ENCODE data around the gene THBS3. TPM values are rescaled to one million over a fixed set of nuclear protein-coding genes. Genes with fewer than 3 reads are reported as not detected.
A peak's percentile ranks its signal among the peaks of the same experiment; 100 is the strongest.
"Not testable (repeated sequence)": the region's sequence is repeated elsewhere in the genome, so short reads cannot be mapped to it uniquely, and the experiment has no call there.

The THBS3 gene
- total RNA-seq, 1 experiment from 2014 or later: 75.4 TPM

GRCh38 chr1:155168456-155169210 is 39.1 kb downstream of the THBS3 start:
- in situ Hi-C loops (cut with HindIII; ENCODE audit: low sequenced_read_pairs): no loop called here
- no peak for DNase-seq (ENCODE audit: low spot score)

- DNase-seq (ENCODE audit: low spot score); in situ Hi-C loops (cut with HindIII; ENCODE audit: low sequenced_read_pairs): not testable (repeated sequence)
Measured at GRCh38 chr1:155168105-155168445, 39.6 kb downstream of the THBS3 start.

DNA sequence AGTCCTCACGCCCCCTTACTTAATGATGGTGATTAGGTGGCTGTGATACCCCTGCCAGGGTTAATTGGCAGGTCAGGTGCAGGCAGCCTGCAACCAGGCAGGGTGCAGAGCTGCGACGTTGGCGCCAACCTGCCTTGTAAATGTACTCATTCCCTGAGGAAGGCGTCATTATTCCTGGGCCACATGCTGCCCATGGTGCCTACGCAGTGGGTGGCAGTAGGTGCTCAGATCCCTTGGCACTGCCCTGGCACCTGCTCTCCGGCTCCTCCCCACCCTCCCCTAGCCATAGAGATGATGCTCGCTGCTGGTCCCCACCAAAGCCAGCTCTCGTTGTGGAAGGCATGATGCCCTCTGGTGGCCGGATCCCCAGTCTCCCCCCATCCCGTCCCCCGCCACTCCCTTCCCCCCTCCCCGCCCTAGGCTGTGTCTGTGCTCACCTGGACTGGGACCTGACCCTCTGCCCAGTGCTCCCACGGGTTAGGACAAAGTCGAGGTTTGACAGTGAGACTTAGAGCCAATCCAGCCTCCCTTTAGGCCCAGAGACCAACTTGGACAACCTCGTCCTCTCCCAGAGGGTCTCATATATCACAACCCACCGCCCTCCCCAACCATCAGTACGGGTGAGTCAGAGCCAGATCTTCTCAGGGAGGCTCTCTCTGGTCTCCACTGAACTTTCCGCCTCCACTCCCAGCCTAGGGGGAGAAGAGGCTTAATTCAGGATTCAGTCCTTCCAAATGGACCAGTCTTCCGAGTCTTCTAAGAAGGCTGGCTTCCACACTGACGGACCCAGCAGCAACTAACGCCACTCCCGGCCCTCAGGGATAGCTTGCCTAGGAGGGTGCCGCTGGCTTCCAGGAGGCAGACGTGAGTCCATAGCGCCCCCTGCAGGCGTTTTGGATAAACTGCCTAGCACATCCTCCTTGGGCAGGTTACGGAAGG is 40.3 kb downstream of the THBS3 start:
- peak; percentile 92 for DNase-seq (ENCODE audit: low spot score)
- in situ Hi-C loops (cut with HindIII; ENCODE audit: low sequenced_read_pairs): no loop called here

- in situ Hi-C loops (cut with HindIII; ENCODE audit: low sequenced_read_pairs): no loop called here
- no peak for DNase-seq (ENCODE audit: low spot score)
Measured at GRCh38 chr1:155166471-155167165, 41.1 kb downstream of the THBS3 start.

- in situ Hi-C loops (cut with HindIII; ENCODE audit: low sequenced_read_pairs): no loop called here
Measured at GRCh38 chr1:155166051-155166470, 41.6 kb downstream of the THBS3 start.

DNA sequence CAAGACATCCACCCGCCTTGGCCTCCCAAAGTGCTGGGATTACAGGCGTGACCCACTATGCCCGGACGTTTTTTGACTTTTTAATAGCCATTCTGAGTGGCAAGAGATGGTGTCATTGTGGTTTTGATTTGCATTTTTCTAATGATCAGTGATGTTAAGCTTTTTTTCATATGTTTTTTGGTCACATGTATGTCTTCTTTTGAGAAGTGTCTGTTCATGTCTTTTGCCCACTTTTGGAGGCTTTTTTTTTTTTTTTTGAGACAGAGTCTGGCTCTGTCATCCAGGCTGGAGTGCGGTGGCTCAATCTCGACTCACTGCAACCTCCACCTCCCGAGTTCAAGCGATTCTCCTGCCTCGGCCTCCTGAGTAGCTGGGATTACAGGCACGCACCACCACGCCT is 43.1 kb downstream of the THBS3 start:
- DNase-seq (ENCODE audit: low spot score); in situ Hi-C loops (cut with HindIII; ENCODE audit: low sequenced_read_pairs): not testable (repeated sequence)

More at GRCh38 chr1:155166051-155166470, 41.6 kb downstream of the THBS3 start:
- DNase-seq (ENCODE audit: low spot score): no peak

DNA sequence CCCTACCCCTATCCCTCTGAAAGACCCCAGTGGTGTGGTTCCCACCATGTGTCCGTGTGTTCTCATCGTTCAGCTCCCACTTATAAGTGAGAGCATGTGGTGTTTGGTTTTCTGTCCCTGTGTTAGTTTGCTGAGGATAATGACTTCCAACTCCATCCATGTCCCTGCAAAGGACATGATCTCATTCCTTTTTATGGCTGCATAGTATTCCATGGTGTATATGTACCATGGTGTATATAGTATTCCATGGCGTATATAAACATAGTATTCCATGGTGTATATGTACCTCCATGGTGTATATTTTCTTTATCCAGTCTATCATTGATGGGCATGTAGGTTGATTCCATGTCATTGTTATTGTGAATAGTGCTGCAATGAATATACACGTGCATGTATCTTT is 43.9 kb downstream of the THBS3 start:
- in situ Hi-C loops (cut with HindIII; ENCODE audit: low sequenced_read_pairs); DNase-seq (ENCODE audit: low spot score): not testable (repeated sequence)

DNA sequence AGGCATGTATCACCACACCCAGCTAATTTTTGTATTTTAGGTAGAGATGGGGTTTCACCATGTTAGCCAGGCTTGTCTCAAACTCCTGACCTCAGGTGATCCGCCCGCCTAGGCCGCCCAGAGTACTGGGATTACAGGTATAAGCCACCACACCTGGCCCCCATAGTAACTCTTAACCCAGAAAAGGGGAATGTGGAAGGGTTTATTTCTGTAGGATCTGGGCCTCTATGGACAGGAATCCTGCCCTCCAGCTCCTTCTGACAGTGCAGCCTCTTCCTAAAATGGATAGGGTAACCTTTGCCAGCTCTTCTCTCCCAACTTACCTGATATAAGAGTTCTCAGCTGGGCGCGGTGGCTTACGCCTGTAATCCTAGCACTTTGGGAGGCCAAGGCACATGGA is 45.1 kb downstream of the THBS3 start:
- in situ Hi-C loops (cut with HindIII; ENCODE audit: low sequenced_read_pairs); DNase-seq (ENCODE audit: low spot score): not testable (repeated sequence)

GRCh38 chr1:155160128-155160527 is 47.6 kb downstream of the THBS3 start:
- in situ Hi-C loops (cut with HindIII; ENCODE audit: low sequenced_read_pairs): no loop called here
- no peak for DNase-seq (ENCODE audit: low spot score)

DNA sequence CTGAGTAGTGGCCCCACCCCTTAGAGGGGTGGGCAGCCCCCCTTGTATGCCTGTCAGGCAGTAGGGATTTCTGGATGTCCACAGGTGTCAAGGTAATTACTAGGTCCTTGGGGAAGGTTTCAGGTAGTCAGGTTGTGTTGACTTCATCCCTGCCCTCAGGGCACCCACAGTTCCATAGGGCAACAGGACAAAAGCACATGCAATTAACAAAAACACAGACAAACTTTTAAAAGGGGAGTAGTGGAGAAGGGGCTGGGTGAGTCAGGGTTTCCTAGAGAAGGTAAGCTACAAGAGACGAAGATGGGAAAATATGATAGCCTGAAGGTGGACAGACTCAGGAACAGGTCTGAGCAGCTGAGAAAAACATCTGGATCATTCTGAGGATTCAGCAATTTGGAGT is 48.7 kb downstream of the THBS3 start:
- in situ Hi-C loops (cut with HindIII; ENCODE audit: low sequenced_read_pairs): no loop called here
- no peak for DNase-seq (ENCODE audit: low spot score)

DNA sequence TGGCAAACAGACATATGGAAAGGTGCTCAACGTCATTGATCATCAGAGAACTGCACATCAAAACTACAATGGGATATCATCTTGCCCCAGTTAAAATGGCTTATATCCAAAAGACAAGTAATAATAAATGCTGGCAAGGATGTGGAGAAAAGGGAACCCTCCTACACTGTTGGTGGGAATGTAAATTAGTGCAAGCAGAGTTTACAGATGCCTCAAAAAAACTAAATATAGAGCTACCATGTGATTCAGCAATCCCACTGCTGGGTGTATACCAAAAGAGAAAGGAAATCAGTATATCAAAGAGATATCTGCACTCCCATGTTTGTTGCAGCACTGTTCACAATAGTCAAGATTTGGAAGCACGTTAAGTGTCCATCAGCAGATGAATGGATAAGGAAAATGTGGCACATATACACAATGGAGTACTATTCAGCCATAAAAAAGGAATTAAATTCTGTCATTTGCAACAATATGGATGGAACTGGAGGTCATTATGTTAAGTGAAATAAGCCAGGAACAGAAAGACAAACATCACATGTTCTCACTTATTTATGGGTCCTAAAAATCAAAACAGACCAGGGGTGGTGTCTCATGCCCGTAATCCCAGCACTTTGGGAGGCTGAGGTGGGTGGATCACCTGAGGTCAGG is 51.6 kb downstream of the THBS3 start:
- in situ Hi-C loops (cut with HindIII; ENCODE audit: low sequenced_read_pairs); DNase-seq (ENCODE audit: low spot score): not testable (repeated sequence)

Other genes starting within 250 kb of the THBS3 start
- 16.9 and 24.2 TPM in 2 replicates for gene PYGO2, start 246.1 kb downstream of the THBS3 start, total RNA-seq (2014; rRNA removed; shearing (Covaris generic))
- 204 and 265 TPM in 2 replicates for gene SHC1, start 237.2 kb downstream of the THBS3 start, total RNA-seq (2014; rRNA removed; shearing (Covaris generic))
- 187 and 192 TPM in 2 replicates for gene CKS1B, start 233.2 kb downstream of the THBS3 start, total RNA-seq (2014; rRNA removed; shearing (Covaris generic))
- 39.9 and 49.4 TPM in 2 replicates for gene FLAD1, start 224.6 kb downstream of the THBS3 start, total RNA-seq (2014; rRNA removed; shearing (Covaris generic))
- gene LENEP, start 214.3 kb downstream of the THBS3 start, total RNA-seq (2014; rRNA removed; shearing (Covaris generic)): 0.74 TPM in 1 of 2 replicates, not detected in the other
- gene ZBTB7B, start 205.1 kb downstream of the THBS3 start, total RNA-seq (2014; rRNA removed; shearing (Covaris generic)): 30.6 and 33.0 TPM in 2 replicates
- 0.31 TPM in 1 of 2 replicates, not detected in the other for gene DCST2, start 174.1 kb downstream of the THBS3 start, total RNA-seq (2014; rRNA removed; shearing (Covaris generic))
- not detected in 2 replicates for gene DCST1, start 174.1 kb downstream of the THBS3 start, total RNA-seq (2014; rRNA removed; shearing (Covaris generic))
- 82.2 and 92.9 TPM in 2 replicates for gene ADAM15, start 156.6 kb downstream of the THBS3 start, total RNA-seq (2014; rRNA removed; shearing (Covaris generic))
- 14.0 and 26.2 TPM in 2 replicates for gene EFNA4, start 144.2 kb downstream of the THBS3 start, total RNA-seq (2014; rRNA removed; shearing (Covaris generic))
- gene EFNA3, start 129.1 kb downstream of the THBS3 start, total RNA-seq (2014; rRNA removed; shearing (Covaris generic)): 3.3 and 5.1 TPM in 2 replicates
- gene EFNA1, start 80.0 kb downstream of the THBS3 start, total RNA-seq (2014; rRNA removed; shearing (Covaris generic)): 2.8 and 5.3 TPM in 2 replicates
- gene SLC50A1, start 72.0 kb downstream of the THBS3 start, total RNA-seq (2014; rRNA removed; shearing (Covaris generic)): 15.9 and 19.8 TPM in 2 replicates
- 83.3 and 104 TPM in 2 replicates for gene DPM3, start 67.4 kb downstream of the THBS3 start, total RNA-seq (2014; rRNA removed; shearing (Covaris generic))
- 177 and 223 TPM in 2 replicates for gene KRTCAP2, start 34.6 kb downstream of the THBS3 start, total RNA-seq (2014; rRNA removed; shearing (Covaris generic))
- 0.14 and 0.37 TPM in 2 replicates for gene TRIM46, start 34.0 kb downstream of the THBS3 start, total RNA-seq (2014; rRNA removed; shearing (Covaris generic))
- gene MTX1, start 798 bp upstream of the THBS3 start, total RNA-seq (2014; rRNA removed; shearing (Covaris generic)): 125 and 126 TPM in 2 replicates
- 5.4 and 7.3 TPM in 2 replicates for gene ENTREP3, start 47.6 kb upstream of the THBS3 start, total RNA-seq (2014; rRNA removed; shearing (Covaris generic))
- gene SCAMP3, start 54.5 kb upstream of the THBS3 start, total RNA-seq (2014; rRNA removed; shearing (Covaris generic)): 24.3 and 49.0 TPM in 2 replicates
- 32.1 and 47.4 TPM in 2 replicates for gene CLK2, start 65.6 kb upstream of the THBS3 start, total RNA-seq (2014; rRNA removed; shearing (Covaris generic))
- 1.1 and 3.3 TPM in 2 replicates for gene HCN3, start 69.6 kb upstream of the THBS3 start, total RNA-seq (2014; rRNA removed; shearing (Covaris generic))
- not detected in 2 replicates for gene PKLR, start 93.5 kb upstream of the THBS3 start, total RNA-seq (2014; rRNA removed; shearing (Covaris generic))
- gene FDPS, start 101.0 kb upstream of the THBS3 start, total RNA-seq (2014; rRNA removed; shearing (Covaris generic)): 357 and 361 TPM in 2 replicates
- 23.9 and 35.0 TPM in 2 replicates for gene RUSC1, start 113.0 kb upstream of the THBS3 start, total RNA-seq (2014; rRNA removed; shearing (Covaris generic))